Ecto neural progenitor cell (in vitro differentiated cells): ENCODE data around the gene STRADB.
"Not testable (repeated sequence)": the region's sequence is repeated elsewhere in the genome, so short reads cannot be mapped to it uniquely, and the experiment has no call there.

Experiments used
- DNase-seq: peaks from one replicate; pipeline ENCODE4 v3.0.0-alpha.2; 2018; ENCODE audit warnings: low spot score

Gene STRADB

GRCh38 chr2:201466050-201466675 is 14.6 kb downstream of the STRADB start:
- no peak for DNase-seq

GRCh38 chr2:201467666-201468065 is 16.1 kb downstream of the STRADB start:
- no peak for DNase-seq

GRCh38 chr2:201470821-201471731 is 19.5 kb downstream of the STRADB start:
- no peak for DNase-seq

GRCh38 chr2:201471732-201472393 is 20.3 kb downstream of the STRADB start:
- no peak for DNase-seq

GRCh38 chr2:201472411-201472810 is 20.9 kb downstream of the STRADB start:
- no peak for DNase-seq

GRCh38 chr2:201482543-201482942 is 31.0 kb downstream of the STRADB start:
- no peak for DNase-seq

- no peak for DNase-seq
Measured at GRCh38 chr2:201483342-201483741, 31.8 kb downstream of the STRADB start.

GRCh38 chr2:201483758-201484157 is 32.2 kb downstream of the STRADB start:
- DNase-seq = not testable (repeated sequence)

GRCh38 chr2:201484805-201485204 is 33.3 kb downstream of the STRADB start:
- DNase-seq = no peak

GRCh38 chr2:201490291-201490690 is 38.8 kb downstream of the STRADB start:
- DNase-seq = no peak

- no peak for DNase-seq
Measured at GRCh38 chr2:201496785-201497184, 45.2 kb downstream of the STRADB start.

- DNase-seq = no peak
Measured at GRCh38 chr2:201500534-201500933, 49.0 kb downstream of the STRADB start.

GRCh38 chr2:201502713-201503112 is 51.2 kb downstream of the STRADB start:
- no peak for DNase-seq

GRCh38 chr2:201507725-201508124 is 56.2 kb downstream of the STRADB start:
- no peak for DNase-seq

GRCh38 chr2:201513271-201513670 is 61.7 kb downstream of the STRADB start:
- no peak for DNase-seq

GRCh38 chr2:201515573-201516246 is 64.2 kb downstream of the STRADB start:
- no peak for DNase-seq

GRCh38 chr2:201517094-201517493 is 65.6 kb downstream of the STRADB start:
- DNase-seq = no peak

- DNase-seq = no peak
Measured at GRCh38 chr2:201520201-201520600, 68.7 kb downstream of the STRADB start.

GRCh38 chr2:201522965-201523364 is 71.4 kb downstream of the STRADB start:
- DNase-seq = no peak

- DNase-seq = no peak
Measured at GRCh38 chr2:201523506-201523905, 72.0 kb downstream of the STRADB start.
